NOMO-1 (cell line): Measurements from ENCODE around the gene NECAB3.

Source experiments
- DNase-seq, 2 experiments: peaks; one replicate each; lab custom pipeline; 2025; ENCODE audit not compliant: unreplicated experiment in 2 of 2; lab: John Stamatoyannopoulos, UW

Gene NECAB3

DNA sequence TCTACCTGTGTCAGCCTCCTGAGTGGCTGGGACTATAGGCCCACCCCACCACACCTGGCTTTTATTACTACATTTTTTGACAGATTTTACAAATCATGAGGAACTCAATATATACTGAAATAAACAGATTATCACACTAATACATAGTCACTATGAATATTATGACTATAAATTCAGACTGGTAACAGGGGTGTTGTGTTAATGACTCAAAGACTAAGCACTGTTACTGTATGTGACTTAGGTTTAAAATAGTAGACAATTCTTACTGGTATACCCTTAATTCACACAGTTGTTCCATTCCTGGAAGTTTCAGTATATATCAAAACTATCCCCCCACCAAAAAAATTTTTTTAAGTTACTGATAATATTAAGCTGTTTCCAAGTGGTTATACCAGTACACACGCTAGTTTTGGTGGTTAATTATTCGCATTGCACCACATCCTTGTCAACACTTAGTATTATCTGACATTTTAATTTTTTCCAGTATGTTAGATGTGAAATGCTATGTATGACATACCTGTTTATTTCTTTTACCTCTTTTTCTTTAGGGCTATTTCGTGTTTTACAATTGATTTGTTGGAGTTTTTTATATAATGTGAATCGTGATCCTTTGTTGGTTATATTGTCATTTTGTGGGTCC lies 46.5 kb downstream of the NECAB3 start:
- DNase-seq = no peak

- no peak for DNase-seq
These were observed 48.0 kb downstream of the NECAB3 start for GRCh38 chr20:33626190-33626589.

GRCh38 chr20:33624399-33624798 lies 49.8 kb downstream of the NECAB3 start:
- no peak for DNase-seq

- no peak for DNase-seq
These were observed 51.4 kb downstream of the NECAB3 start for GRCh38 chr20:33622705-33623365.

GRCh38 chr20:33621717-33622400 lies 52.4 kb downstream of the NECAB3 start:
- no peak for DNase-seq

- no peak for DNase-seq
These were observed 62.2 kb downstream of the NECAB3 start for GRCh38 chr20:33612001-33612400.

- no peak for DNase-seq
These were observed 63.1 kb downstream of the NECAB3 start for GRCh38 chr20:33611106-33611505.

DNA sequence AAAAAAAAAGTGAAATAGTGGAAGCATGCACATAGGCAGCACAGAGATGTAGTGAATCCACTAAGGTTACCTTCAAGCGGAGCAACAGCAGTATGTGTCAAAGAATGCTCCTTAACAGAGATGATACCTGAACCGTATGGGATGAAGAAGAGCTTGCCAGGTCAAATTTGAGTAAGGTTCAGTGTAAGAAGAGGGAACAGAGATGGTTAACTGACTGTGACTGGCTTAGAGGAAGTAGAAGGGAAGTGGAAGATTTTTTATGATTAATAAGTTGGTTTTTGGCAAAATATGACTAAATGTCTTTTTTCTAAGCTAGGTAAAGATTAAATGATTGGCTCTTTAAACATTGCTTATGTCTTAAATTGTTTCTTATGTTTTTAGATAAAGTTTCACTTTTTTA lies 64.7 kb downstream of the NECAB3 start:
- no peak for DNase-seq
